HEK293 (cell line): ENCODE results near the gene LYVE1.

Experiments
- BCL11A ChIP-seq: fragments of 450-650 bp; formaldehyde crosslinking; IDR thresholded peaks from 2 replicates; pipeline ENCODE4 v1.5.1; 2016; ENCODE audit warnings: low read depth, missing biosample characterization, missing genetic modification characterization
- CTCF ChIP-seq: fragments of 450-650 bp; formaldehyde crosslinking; IDR thresholded peaks from 2 replicates; pipeline ENCODE4 v1.5.1; 2016; ENCODE audit warnings: missing biosample characterization, missing genetic modification characterization
- ELK4 ChIP-seq: IDR thresholded peaks from 2 replicates; pipeline ENCODE4 v1.6.1; 2011; ENCODE audit warnings: mild to moderate bottlenecking, low read depth, low read length, borderline replicate concordance
- PBX3 ChIP-seq: sonication (generic); formaldehyde crosslinking; IDR thresholded peaks from 2 replicates; pipeline ENCODE4 v1.8.1; 2022; ENCODE audit warnings: mild to moderate bottlenecking, moderate library complexity, missing genetic modification reagents
- SCRT1 ChIP-seq: fragments of 450-650 bp; formaldehyde crosslinking; IDR thresholded peaks from 2 replicates; pipeline ENCODE4 v1.5.1; 2016; ENCODE audit warnings: missing biosample characterization, missing genetic modification characterization, borderline replicate concordance
- ZBTB17 ChIP-seq: fragments of 450-650 bp; formaldehyde crosslinking; IDR thresholded peaks from 2 replicates; pipeline ENCODE4 v1.5.1; 2016; ENCODE audit warnings: missing biosample characterization, missing genetic modification characterization
- ZBTB44 ChIP-seq: fragments of 450-650 bp; IDR thresholded peaks from 2 replicates; pipeline ENCODE4 v1.5.1; 2018; ENCODE audit warnings: missing biosample characterization, mild to moderate bottlenecking, missing genetic modification characterization
- ZNF639 ChIP-seq: fragments of 450-650 bp; formaldehyde crosslinking; IDR thresholded peaks from 2 replicates; pipeline ENCODE4 v1.5.1; 2016; ENCODE audit warnings: missing biosample characterization, missing genetic modification characterization
- ZNF707 ChIP-seq: fragments of 450-650 bp; formaldehyde crosslinking; IDR thresholded peaks from 2 replicates; pipeline ENCODE4 v1.5.1; 2016; ENCODE audit warnings: missing biosample characterization, missing genetic modification characterization

GRCh38 chr11:10604798-10605197 lies 36.3 kb upstream of the LYVE1 start:
- TF ChIP-seq CTCF (tag by site-specific recombination) (no peak), ZNF707 (tag by site-specific recombination) (no peak), ZNF639 (tag by site-specific recombination) (no peak), BCL11A (no peak), SCRT1 (tag by site-specific recombination) (no peak), ELK4 (no peak), ZBTB44 (tag by site-specific recombination) (no peak), ZBTB17 (no peak), PBX3 (CRISPR knock-in tag) (no peak)
